GM12801 (cell line): ENCODE results near the gene TMEM61.

ENCODE experiments used
- CTCF ChIP-seq: IDR thresholded peaks from one replicate; pipeline ENCODE4 v1.5.1; 2011; ENCODE audit warnings: control low read depth; ENCODE audit not compliant: insufficient read length; ENCODE audit errors: extremely low read depth

The TMEM61 gene

GRCh38 chr1:54952950-54953718, 27.3 kb upstream of the TMEM61 start:
- TF ChIP-seq CTCF, result no peak

- TF ChIP-seq CTCF, result no peak
Observed at GRCh38 chr1:54953846-54954245, 26.6 kb upstream of the TMEM61 start.

GRCh38 chr1:54955359-54955758, 25.1 kb upstream of the TMEM61 start:
- no peak for TF ChIP-seq CTCF

- no peak for TF ChIP-seq CTCF
Observed at GRCh38 chr1:54956726-54957125, 23.7 kb upstream of the TMEM61 start.

GRCh38 chr1:54959241-54959640, 21.2 kb upstream of the TMEM61 start:
- TF ChIP-seq CTCF, result no peak

- no peak for TF ChIP-seq CTCF
Observed at GRCh38 chr1:54962612-54963395, 17.6 kb upstream of the TMEM61 start.

GRCh38 chr1:54965624-54966340, 14.6 kb upstream of the TMEM61 start:
- TF ChIP-seq CTCF, result no peak
